ENCODE results near the gene CYFIP1.

DNA sequence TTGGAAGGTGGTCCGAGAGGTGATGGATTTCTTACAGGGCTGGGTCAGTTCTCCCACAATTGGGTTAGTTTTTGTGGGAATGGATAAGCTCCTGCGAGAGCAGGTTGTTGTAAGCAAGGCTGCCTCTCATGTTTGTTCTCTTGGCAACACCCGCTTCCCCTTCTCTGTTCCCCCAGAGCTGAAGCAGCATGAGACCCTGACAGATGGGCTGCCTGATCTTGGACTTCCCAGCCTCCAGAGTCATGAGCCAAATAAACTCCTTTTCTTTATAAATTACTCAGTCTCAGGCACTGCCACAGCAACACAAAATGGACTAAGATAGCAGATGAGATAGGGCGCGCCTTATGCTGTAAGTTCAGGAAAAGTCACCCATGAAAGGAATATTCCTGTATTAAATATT, 103.1 kb downstream of the CYFIP1 start:
- no peak for TF ChIP-seq POLR2AphosphoS5 (IDR thresholded peaks at IDR 0.05; ENCODE audit: low read depth)
- TF ChIP-seq, protein P1, sequence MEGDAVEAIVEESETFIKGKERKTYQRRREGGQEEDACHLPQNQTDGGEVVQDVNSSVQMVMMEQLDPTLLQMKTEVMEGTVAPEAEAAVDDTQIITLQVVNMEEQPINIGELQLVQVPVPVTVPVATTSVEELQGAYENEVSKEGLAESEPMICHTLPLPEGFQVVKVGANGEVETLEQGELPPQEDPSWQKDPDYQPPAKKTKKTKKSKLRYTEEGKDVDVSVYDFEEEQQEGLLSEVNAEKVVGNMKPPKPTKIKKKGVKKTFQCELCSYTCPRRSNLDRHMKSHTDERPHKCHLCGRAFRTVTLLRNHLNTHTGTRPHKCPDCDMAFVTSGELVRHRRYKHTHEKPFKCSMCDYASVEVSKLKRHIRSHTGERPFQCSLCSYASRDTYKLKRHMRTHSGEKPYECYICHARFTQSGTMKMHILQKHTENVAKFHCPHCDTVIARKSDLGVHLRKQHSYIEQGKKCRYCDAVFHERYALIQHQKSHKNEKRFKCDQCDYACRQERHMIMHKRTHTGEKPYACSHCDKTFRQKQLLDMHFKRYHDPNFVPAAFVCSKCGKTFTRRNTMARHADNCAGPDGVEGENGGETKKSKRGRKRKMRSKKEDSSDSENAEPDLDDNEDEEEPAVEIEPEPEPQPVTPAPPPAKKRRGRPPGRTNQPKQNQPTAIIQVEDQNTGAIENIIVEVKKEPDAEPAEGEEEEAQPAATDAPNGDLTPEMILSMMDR (IDR thresholded peaks at IDR 0.05; ENCODE audit: insufficient read depth, low read length) = no peak

Measured in HL-60 (cell line).